CD4-positive, alpha-beta T cell treated with Interleukin-6 for 4 hours (primary cell): ENCODE measurements around the gene RBM22.

Experiments
- DNase-seq: peaks from one replicate; pipeline ENCODE4 v3.0.0-alpha.2; 2020; ENCODE audit warnings: mixed read lengths

Gene RBM22

GRCh38 chr5:150651924-150652671 lies 48.8 kb downstream of the RBM22 start:
- DNase-seq, result no peak

GRCh38 chr5:150651382-150651781 lies 49.5 kb downstream of the RBM22 start:
- no peak for DNase-seq

- DNase-seq, result no peak
Measured at GRCh38 chr5:150650021-150651006, 50.5 kb downstream of the RBM22 start.

- no peak for DNase-seq
Measured at GRCh38 chr5:150649108-150650020, 51.5 kb downstream of the RBM22 start.

- no peak for DNase-seq
Measured at GRCh38 chr5:150648294-150649107, 52.4 kb downstream of the RBM22 start.

GRCh38 chr5:150647275-150648251 lies 53.3 kb downstream of the RBM22 start:
- DNase-seq, result no peak

- no peak for DNase-seq
Measured at GRCh38 chr5:150645070-150645700, 55.7 kb downstream of the RBM22 start.

- no peak for DNase-seq
Measured at GRCh38 chr5:150644514-150644913, 56.3 kb downstream of the RBM22 start.

- no peak for DNase-seq
Measured at GRCh38 chr5:150644058-150644457, 56.8 kb downstream of the RBM22 start.

- no peak for DNase-seq
Measured at GRCh38 chr5:150642991-150643710, 57.7 kb downstream of the RBM22 start.

- DNase-seq, result no peak
Measured at GRCh38 chr5:150642567-150642927, 58.3 kb downstream of the RBM22 start.

- DNase-seq, result no peak
Measured at GRCh38 chr5:150641824-150642566, 58.9 kb downstream of the RBM22 start.

- DNase-seq, result no peak
Measured at GRCh38 chr5:150641006-150641570, 59.8 kb downstream of the RBM22 start.
